HG03354 (cell line): Measurements from ENCODE around the gene HDAC4.

Source experiments
- ATAC-seq: cut with Tn5 transposase; IDR thresholded peaks from one replicate; pipeline ENCODE4 v1.9.1; 2021; ENCODE audit warnings: mild to moderate bottlenecking; ENCODE audit not compliant: unreplicated experiment, poor library complexity, severe bottlenecking

The HDAC4 gene

GRCh38 chr2:239169311-239170048 is 231.3 kb downstream of the HDAC4 start:
- ATAC-seq = no peak

DNA sequence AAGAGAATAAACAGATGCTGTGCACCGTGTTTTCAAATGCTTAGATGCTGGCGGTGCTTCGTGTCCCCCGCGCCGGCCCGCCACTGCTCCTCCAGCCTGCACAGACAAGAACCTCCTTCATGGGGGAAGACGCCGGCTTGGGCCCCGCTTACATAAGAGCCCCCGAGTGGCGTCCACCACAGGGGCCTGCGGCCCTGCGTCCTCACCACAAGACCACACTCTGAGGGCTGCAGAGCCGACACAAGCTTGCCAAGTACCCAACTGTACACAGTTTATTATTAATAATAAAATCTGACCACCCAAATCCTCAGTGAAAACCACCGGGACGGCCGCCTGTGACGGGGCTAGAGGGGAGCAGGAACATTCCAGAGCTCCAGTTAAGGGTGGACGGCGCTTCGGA is 232.2 kb downstream of the HDAC4 start:
- no peak for ATAC-seq

GRCh38 chr2:239167766-239168444 is 232.9 kb downstream of the HDAC4 start:
- no peak for ATAC-seq

DNA sequence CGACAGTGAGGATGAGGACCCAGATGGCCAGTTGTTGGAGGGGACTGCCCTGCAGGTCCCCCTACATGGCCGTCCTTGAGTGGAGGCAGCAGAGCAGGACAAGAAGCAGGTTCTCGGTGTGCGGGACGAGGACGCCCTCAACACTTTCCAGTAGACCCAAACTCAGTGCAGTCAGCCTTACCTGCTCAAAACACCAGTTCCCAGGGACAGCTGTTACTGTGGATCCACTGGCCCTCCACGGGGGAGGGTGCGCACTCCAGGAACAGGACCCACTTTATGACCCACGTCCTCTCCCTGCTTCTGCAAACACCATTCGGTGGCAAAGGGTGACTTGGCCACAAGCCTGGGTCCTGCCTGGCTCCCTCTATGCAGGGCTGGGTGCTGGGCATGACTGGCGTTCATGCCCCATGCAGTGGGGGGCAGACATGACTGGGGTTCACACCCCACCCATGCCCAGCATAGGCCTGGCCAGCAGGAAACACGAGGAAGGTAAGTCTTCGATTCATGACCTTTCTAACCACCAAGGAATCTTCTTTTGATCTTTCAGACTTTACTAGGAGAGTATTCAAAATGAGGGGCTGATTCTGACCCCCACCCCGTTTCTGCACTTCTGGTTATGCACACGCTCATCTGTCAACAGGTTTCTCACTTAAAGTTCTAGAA is 233.7 kb downstream of the HDAC4 start:
- no peak for ATAC-seq

GRCh38 chr2:239166201-239166834 is 234.5 kb downstream of the HDAC4 start:
- no peak for ATAC-seq

DNA sequence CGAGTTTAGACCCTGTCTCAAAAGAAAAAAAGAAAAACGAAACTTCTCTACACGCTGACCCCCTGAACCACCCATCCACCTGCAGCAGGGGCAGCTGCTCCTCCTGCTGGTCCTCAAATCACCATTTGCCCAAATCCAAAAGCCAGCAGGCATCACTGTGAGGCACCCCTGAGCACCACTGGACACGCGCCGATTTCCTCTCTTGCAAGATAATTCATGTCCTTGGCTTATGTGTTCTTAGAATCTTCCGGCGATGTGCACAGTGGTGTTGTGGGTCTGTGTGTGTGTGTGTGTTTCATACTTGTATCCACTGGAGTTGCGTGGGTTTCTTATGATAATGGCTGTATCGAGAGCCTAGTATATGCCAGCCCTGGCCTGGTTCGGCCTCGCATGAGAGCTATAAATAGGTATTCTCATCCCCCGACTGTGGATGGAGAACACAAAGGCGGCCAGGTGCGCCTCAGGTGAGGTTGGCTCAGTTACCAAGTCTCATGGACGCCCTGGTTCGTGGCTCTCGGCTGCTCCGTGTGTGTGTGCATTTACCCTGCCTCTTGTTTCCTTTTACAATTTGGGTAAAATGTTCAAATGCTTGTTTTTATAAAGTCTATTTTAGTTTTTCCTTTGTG is 235.5 kb downstream of the HDAC4 start:
- ATAC-seq = no peak

- no peak for ATAC-seq
These were observed 236.4 kb downstream of the HDAC4 start for GRCh38 chr2:239164335-239164871.

DNA sequence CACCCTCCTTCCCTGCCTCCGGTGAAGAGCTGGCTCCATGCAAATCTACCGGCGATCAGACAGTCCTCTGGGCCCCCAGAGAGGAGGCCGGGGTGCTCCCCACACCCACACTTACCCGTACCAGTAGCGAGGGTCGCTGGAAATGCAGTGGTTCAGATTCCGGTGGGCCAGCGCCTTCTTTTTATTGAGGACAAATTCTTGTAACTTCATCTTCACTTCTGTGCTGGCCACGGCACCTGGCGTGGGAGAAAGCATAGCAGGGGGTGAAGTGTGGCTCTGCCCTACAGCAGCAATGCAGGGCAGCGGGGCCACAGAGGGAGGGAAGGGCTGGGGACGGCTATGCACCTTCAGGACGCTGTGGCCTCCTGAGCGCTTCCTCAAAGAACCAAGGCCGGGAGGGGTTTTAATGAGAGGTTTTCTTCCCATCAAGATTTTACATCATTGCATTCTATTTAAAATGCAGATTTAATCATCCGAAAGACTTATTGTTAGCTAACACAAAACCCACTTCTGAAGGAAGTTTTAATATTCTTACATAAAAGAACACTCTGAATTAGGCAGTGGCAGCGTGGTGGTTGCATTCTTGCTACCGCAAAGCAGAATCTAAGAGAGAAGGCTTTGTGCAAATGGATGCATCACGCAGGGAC is 237.0 kb downstream of the HDAC4 start:
- ATAC-seq = no peak

DNA sequence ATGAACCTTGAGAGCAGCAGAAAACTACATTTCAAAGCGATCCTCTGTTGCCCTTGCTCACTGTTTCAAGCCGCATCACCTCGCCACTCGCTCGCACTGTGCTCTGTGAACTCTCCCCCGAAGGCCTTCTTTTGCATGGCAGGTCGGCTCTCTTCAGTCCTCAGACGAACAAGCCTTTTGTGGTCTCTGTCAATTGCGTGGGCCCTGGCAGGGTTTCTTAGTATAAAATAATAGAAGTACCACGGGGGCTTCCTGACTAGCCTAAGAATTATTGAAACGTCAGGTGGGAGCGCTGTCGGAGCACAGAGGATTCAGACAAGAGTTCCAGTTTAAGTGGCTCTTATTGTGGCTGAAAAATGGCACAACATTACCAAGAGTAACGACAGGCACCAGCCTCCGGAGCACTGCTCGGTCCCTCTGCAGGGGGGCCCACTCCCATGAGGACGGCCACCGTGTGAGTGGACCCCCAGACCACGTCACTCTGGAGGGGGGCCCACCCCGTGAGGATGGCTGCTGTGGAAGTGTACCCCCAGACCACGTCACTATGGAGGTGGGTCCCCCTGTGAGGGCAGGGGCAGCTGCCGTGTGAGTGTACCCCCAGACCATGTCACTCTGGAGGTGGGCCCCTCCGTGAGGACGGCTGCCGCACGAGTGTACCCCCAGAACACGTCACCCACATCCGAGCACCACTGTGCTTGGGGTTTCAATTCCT is 237.7 kb downstream of the HDAC4 start:
- no peak for ATAC-seq

DNA sequence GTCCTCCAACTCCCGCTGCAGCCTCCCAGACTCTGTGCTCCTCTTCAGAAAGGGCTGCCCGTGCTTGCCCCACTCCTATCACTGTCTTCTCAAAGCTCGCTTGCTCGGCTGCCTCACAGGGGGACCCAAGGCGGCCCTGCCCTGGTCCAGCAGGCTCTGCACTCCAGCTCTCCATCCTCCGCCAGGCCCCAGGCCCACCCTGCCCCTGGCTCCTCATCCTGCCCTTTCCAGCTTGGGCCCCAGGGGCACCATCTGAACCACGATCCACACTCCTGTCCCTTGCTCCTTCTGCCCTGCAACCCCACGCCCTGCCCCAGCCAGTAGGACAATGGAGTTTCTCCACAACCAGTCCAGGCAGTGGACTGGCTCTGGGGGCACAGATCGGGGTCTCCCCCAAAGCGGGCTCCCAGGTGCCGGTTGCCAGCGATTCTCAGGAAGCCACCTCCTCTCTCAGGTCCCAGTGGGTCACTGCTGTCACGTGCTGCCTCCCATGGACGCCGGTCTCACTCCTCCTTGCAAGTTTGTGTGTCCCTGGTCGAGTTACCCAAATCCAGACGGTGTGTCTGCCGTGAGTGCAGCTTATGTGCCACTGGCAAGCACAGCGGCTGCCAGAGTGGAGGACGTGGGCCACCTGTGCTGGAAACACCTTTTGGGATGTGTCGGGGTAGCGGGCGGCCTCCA is 238.5 kb downstream of the HDAC4 start:
- no peak for ATAC-seq

- ATAC-seq = no peak
These were observed 239.1 kb downstream of the HDAC4 start for GRCh38 chr2:239161711-239162140.

- ATAC-seq = no peak
These were observed 240.3 kb downstream of the HDAC4 start for GRCh38 chr2:239160226-239161143.

DNA sequence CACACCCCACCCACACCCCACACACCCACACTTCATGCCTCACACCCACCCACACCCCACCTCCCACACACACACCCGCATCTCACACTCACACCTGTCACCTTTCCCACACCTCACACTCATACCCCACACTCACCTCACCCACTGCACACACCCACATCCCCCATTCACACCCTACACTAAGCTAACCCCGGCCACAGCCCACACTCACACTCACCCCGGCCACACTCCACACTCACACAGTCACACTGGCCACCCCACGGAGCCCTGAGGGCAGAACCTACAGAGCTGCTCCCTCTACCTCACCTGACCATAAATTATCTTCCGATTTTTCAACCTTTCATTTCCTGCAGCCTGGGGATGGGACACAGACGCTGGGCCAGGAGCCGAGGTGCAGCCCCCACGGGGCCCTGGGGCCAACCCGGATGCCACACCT is 241.3 kb downstream of the HDAC4 start:
- no peak for ATAC-seq

GRCh38 chr2:239158641-239159475 is 242.0 kb downstream of the HDAC4 start:
- no peak for ATAC-seq

- no peak for ATAC-seq
These were observed 243.0 kb downstream of the HDAC4 start for GRCh38 chr2:239157771-239158170.

GRCh38 chr2:239157269-239157668 is 243.6 kb downstream of the HDAC4 start:
- ATAC-seq = no peak
